GM18507 (cell line): ENCODE measurements around the gene HCN1.
"Not testable (repeated sequence)": the region's sequence is repeated elsewhere in the genome, so short reads cannot be mapped to it uniquely, and the experiment has no call there.

Experiments used
- DNase-seq: peaks from one replicate; pipeline ENCODE4 v3.0.0; 2011; ENCODE audit warnings: low read depth; ENCODE audit not compliant: insufficient read length; ENCODE audit errors: extremely low spot score
- FAIRE-seq: peaks from 2 replicates; lab custom pipeline; 2011; peaks lifted over from hg19 to GRCh38; lab: Jason Lieb, UNC

Gene HCN1

DNA sequence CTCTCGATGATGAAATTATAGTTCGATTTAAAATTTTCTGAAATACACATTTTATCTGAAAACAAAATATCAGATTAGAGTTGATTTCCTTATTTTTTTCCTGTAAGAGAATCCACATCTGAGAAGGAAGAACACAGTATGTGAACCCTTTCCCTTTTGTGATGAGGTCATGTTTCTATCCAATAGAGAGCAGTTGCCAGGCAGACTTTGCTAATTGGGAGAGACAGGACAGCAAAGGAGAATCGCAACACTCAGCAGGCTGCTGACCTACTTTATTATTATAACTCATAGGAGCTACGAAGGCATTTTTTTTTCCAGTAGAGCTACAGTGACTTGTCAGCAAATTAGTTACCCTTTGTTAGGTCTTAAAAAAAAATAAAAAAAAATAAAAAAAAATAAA, 242.1 kb downstream of the HCN1 start:
- DNase-seq (no peak), FAIRE-seq (no peak)

GRCh38 chr5:45444856-45445255, 251.3 kb downstream of the HCN1 start:
- not testable (repeated sequence) for FAIRE-seq, DNase-seq

DNA sequence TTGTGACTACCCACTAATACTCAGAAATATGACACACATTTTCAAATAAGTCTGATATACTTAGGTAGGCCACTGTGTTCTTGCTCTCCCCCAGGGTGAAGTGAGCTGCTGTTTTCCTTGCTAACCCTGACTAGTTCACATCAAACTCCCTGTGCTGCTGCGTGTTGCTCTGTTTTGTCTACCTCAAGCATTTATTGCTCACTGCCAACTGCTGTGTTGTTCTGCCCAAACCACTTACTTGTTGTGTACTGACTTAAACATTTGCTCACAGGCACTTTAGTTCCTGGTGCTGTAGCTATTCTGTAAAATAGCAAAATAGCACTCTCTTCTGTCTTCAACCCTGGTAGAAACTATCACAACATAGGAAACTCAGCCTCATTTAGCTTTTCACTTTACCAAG, 255.7 kb downstream of the HCN1 start:
- FAIRE-seq = no peak
- no peak for DNase-seq

DNA sequence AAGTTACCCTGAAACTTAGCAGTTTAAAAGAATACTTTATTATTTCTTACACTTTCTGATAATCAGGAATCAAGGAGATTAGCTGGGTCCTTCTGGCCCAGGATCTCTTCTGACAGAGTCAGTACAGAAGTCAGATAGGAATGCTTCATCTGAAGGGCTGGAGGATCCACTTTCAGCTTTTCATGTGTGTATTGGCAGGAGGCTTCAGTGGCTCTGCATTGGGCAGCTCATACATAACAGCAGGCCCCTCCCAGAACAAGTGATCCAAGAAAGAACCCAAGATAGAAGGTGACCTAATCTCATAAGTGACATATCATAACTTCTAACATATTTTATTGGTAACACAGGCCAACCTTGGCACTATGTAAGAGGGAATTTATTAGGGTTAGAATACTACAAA, 258.4 kb downstream of the HCN1 start:
- DNase-seq (no peak), FAIRE-seq (no peak)

DNA sequence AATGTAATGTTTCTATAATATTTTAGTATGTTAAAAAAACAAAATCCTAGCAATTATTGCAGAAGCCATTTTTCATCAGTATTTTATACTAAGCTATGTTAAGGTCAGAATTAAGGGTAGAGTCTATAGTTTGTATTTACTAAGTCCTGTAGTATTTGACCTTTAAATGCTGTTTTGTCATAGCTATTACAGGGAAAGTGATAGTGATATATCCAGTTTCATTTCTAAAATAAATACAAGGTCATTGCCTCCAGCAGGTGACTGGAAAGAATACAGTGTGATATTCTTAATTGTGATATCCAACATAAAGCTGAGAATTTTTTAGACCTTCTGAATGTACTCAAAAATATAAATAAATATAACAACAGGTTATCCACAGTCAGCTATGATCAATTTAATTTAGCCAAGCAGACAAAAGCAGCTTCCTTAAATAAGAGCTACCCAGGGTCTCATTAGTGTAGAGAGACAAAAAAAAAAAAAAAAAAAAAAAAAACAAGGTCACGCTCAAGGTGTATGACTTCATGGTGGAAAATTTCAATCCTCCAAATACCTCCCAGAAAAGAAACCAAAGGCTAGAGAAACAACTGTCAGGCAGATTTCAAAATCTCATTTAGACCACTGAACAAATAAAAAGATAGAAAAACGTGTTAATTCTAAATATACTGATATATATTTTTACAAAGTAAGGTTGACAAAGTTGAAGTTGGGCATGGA, 278.7 kb downstream of the HCN1 start:
- FAIRE-seq (no peak), DNase-seq (no peak)

DNA sequence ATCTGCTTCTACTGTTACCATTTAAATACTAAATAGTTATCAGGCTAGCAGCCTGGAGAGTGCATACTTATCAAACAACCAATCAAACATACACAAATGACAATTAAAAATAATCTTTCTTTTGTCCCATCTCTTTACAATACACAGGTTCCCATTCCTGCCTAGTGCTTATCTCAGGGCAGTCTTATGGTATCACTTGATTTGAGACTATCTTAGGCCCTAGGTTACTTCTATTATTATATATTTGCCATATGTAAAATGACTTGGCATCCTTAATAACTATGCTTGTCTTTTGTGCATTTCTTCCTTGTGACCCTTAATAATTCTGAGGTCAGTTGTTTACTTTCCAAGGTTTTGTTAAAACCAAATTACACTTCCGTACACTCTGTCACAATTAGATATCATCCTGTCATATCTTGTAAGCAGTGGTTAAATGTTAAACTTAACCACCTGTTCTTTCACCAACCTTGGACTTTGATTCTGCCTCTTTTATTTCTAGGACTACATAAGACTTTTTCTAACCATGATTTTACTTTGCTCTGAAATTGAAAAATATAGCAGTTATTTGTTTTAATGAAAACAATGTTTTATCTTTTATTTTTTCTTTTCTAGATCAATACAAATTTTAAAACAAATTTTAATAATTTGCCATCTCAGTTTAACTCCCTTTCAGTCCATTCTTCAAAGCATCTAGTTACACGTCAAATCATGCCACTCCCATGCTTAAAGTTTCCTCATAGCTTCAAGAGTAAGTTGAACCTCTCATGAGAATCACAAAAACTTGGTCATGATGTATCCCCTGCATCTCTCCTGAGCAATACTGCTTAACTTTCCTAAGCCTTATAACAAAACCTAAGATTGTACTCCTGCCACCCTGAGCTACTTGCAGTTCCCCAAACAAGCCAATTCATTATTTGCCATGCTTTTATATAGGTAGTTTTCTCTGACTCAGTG, 281.3 kb downstream of the HCN1 start:
- DNase-seq = no peak
- no peak for FAIRE-seq

DNA sequence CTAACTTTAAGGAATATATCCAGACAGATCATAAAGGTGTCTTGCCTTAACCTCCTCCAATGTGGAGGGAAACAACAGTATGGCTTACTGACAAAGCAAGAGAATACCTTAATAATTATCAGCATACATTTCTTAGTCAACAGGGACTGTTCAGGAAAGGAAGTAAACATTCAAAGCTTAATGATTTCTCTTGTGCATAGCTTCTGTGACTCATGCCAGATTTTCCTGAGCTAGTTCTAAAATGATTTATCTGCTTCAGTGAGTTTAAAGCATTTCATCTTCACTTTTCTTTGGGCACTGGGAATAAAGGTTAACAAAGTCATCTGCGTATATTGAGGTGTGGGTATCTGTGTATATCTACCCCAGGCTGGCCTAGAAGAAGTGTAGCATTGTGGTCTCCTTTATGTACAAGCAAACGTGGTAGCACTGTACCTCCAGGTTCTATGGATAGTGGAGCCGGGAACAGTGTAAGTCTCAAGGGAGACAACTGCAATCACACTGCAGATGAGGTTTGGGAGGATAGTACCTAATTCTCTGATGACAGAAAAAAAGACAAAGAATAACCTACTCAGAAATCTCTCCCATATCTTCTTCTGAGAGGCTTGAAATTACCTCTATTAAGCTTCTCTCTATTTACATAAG, 284.1 kb downstream of the HCN1 start:
- no peak for DNase-seq
- no peak for FAIRE-seq

- no peak for DNase-seq
- no peak for FAIRE-seq
These were observed 285.7 kb downstream of the HCN1 start for GRCh38 chr5:45410304-45410995.

DNA sequence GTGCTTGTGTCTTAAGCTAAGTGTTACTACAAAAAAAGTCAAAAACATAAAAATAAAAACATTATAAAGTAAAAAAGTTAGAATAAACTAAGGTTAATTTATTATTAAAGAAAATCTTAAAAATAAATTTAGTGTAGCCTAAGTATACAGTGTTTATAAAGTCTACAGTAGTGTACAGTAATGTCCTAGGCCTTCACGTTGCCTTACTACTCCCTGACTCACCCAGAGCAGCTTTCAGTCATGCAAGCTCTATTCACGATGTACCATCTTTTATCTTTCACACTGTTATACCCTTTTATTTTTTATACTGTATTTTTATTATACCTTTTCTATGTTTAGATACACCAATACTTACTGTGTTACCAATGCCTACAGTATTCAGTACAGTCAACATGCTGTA, 288.1 kb downstream of the HCN1 start:
- DNase-seq (no peak), FAIRE-seq (no peak)

DNA sequence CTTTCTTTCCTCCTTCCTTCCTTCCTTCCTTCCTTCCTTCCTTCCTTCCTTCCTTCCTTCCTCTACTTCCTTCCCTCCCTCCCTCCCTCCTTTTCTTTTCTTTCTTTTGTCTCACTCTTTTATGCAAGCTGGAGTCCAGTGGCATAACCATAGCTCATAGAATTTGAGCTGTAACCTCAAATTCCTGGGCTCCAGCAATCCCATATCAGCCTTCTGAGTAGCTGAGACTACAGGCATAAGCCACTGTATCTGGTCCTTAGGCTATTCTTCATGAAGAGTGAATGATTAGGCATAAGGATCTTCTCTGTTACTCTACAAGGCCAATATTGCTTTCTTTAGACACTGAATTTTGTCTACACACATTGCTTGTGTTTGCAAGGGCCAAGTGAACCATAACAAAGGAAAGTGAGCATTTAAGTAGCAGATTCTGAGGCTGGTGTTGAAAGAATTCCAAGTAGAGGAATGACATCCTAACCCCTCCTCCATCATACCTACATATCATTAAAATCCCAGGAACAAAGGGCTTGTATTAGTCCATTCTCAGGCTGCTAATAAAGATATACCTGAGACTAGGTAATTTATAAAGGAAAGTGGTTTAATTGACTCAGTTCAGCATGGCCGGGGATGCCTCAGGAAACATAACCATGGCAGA, 293.2 kb downstream of the HCN1 start:
- no peak for FAIRE-seq
- DNase-seq = no peak

- FAIRE-seq = no peak
- DNase-seq = no peak
These were observed 297.1 kb downstream of the HCN1 start for GRCh38 chr5:45399041-45399440.

DNA sequence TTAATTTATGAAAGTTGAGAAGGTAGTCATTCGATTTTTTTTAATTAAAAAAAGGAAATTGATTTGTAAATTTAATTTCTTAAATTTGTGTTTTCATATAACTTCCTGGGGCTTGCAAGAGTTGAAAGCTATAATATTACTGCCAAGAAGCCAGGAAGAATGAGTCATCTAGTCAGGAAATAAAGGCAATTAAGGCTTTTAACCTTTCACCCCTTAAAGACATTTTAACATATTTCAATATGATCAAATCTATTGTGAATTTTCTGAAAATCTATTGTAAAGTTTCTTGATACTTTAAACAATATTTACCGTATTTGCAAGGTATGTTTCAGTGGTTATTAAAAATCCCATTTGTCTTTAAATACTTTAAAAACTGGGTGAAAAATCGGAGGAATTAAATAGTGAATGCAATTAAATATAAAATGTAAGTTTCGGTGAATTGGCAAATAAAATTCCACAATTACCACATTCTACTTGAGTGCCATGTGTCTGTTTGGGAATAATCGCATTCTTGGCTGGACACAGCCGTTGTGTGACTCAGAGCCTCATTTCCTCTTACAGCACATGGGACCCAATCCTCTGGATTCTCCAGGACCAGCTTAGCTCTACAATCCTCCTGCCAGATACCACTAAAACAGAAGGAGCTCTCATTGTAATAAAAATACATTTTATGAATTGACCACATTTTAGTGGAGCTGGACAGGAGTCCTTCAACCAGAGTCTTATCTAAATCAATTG, 310.7 kb downstream of the HCN1 start:
- DNase-seq (no peak), FAIRE-seq (no peak)

DNA sequence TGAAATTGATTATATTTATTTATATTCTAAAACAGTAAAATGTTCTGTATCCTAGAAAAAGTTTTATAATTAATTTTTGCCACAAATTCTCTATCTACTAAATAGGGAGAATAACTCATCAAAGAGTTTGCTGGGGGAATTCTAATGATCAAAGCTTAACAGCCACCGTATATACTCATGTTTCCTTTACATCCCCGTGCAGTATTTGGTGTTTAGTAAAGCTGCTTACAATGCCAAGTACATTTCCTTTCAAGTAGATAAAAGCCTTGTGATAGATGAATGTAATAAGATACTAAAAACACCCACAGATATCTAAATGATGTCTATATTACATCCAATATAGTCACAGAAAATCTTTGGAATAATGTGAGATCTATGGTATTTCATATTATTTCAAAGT, 312.2 kb downstream of the HCN1 start:
- FAIRE-seq = no peak

DNA sequence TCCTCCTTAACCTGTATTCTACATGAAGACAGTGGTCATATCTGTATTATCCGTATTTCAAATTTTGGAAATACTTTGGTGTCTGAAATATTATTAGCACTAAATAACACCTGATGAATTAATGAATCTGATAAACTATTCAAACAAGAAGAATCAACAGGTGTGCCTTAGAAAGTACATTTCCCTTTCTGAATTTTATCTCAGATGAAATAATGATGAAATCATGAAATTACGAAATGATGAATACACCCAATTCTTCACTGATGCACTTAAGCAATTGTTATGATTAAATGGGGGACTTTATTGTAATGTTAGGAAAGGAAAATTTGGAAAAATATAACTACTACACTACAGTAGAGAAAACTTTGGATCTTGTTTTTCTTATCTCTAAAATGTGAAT, 313.6 kb downstream of the HCN1 start:
- no peak for FAIRE-seq
- no peak for DNase-seq

More for the DNA sequence above, 312.2 kb downstream of the HCN1 start:
- no peak for DNase-seq

- FAIRE-seq = no peak
- DNase-seq = no peak
These were observed 319.8 kb downstream of the HCN1 start for GRCh38 chr5:45376417-45376816.

GRCh38 chr5:45372629-45373028, 323.6 kb downstream of the HCN1 start:
- FAIRE-seq = no peak
- DNase-seq = no peak

GRCh38 chr5:45371423-45371822, 324.8 kb downstream of the HCN1 start:
- not testable (repeated sequence) for DNase-seq, FAIRE-seq

DNA sequence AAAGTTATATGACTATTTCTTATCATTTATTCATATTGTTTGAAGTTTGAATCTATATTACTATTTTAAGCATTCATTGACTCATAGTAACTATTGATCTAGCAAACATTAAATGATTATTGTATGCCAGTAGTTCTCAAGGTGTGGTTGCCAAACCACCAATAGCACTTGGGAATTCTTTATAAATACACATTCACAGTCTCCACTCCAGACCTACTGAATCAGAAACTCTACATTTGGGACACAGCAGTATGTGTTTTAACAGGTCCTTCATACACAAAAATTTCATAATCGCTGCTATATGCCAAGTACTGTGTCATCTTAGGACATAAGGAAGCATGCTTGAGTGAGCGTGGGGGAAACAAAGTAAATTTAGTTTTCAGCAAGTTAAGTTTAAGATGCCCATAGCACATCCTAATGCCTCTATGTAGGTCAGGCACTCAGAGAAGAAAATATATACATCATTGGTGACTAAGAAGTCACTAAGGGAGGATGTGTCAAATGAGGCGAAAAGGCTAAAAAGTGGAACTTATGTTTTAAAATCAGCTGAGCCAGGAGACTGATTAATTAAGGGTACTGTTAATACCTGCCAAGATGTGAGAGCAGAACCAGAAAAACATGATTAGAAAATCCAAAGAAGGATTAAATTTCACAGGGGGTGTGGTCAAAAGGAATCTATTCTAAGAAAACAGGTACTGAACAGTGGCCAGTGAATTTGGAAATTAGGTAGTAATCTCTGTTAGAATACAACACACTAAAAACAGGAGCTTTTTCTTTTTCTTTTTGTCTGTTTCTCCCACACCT, 340.8 kb downstream of the HCN1 start:
- DNase-seq (no peak), FAIRE-seq (no peak)
